CD8-positive, alpha-beta memory T cell (primary cell): ENCODE results near the gene C4orf51. TPM values are rescaled to one million over a fixed set of nuclear protein-coding genes. Genes with fewer than 3 reads are reported as not detected.

ENCODE experiments used
- CTCF ChIA-PET: fragments of 350-600 bp; sonication (Branson Sonifier 250); formaldehyde crosslinking; loops from one replicate; lab custom pipeline; 2021; ENCODE audit warnings: antibody characterized with exemption; lab: Charles Lee
- POLR2A ChIA-PET: fragments of 350-600 bp; sonication (Branson Sonifier 250); formaldehyde crosslinking; loops from one replicate; lab custom pipeline; 2021; ENCODE audit warnings: antibody characterized with exemption; lab: Charles Lee
- DNase-seq, 5 donors: peaks; one replicate each; pipeline versions ENCODE4 v3.0.0 to v3.0.0-alpha.2; 2020 to 2022; ENCODE audit warnings: mixed read lengths in 1 of 5
- H3K27ac ChIP-seq: one replicate; pipeline ENCODE4 v1.7.0; 2013; ENCODE audit warnings: low read depth, mild to moderate bottlenecking, low read length, moderate library complexity
- H3K27me3 ChIP-seq: 2 replicates; pipeline ENCODE4 v1.7.0; 2013; ENCODE audit warnings: low read length, mild to moderate bottlenecking; ENCODE audit not compliant: insufficient read depth, poor library complexity, severe bottlenecking
- H3K36me3 ChIP-seq: 2 replicates; pipeline ENCODE4 v1.7.0; 2013; ENCODE audit warnings: mild to moderate bottlenecking, low read length, moderate library complexity; ENCODE audit not compliant: insufficient read depth
- H3K4me1 ChIP-seq: 2 replicates; pipeline ENCODE4 v1.7.0; 2013; ENCODE audit warnings: mild to moderate bottlenecking, low read length, moderate library complexity; ENCODE audit not compliant: insufficient read depth
- H3K4me3 ChIP-seq: 2 replicates; pipeline ENCODE4 v1.7.0; 2013; ENCODE audit warnings: mild to moderate bottlenecking, low read length
- H3K9me3 ChIP-seq: 2 replicates; pipeline ENCODE4 v1.7.0; 2013; ENCODE audit warnings: mild to moderate bottlenecking, low read length
- H3K27ac Mint-ChIP-seq, 8 donors: one replicate each; pipeline ENCODE4 v1.8.0; 2020 to 2021; ENCODE audit warnings: mixed read lengths in 8 of 8, mild to moderate bottlenecking in 6 of 8, inconsistent platforms in 3 of 8, moderate library complexity in 3 of 8
- H3K27me3 Mint-ChIP-seq, 2 donors: one replicate each; pipeline ENCODE4 v1.8.0; 2020 to 2021; ENCODE audit warnings: mixed read lengths in 2 of 2, mild to moderate bottlenecking in 1 of 2, moderate library complexity in 1 of 2
- H3K36me3 Mint-ChIP-seq, 3 donors: one replicate each; pipeline ENCODE4 v1.8.0; 2020 to 2021; ENCODE audit warnings: mixed read lengths in 3 of 3, inconsistent platforms in 1 of 3, mild to moderate bottlenecking in 1 of 3
- H3K4me1 Mint-ChIP-seq, 3 donors: one replicate each; pipeline ENCODE4 v1.8.0; 2020 to 2021; ENCODE audit warnings: mixed read lengths in 3 of 3, inconsistent platforms in 1 of 3, mild to moderate bottlenecking in 1 of 3
- H3K4me3 Mint-ChIP-seq, 7 donors: one replicate each; pipeline ENCODE4 v1.8.0; 2020 to 2021; ENCODE audit warnings: mixed read lengths in 7 of 7, mild to moderate bottlenecking in 6 of 7, moderate library complexity in 4 of 7, inconsistent platforms in 2 of 7
- H3K9me3 Mint-ChIP-seq, 5 donors: one replicate each; pipeline ENCODE4 v1.8.0; 2020 to 2022; ENCODE audit warnings: mixed read lengths in 5 of 5, mild to moderate bottlenecking in 3 of 5, moderate library complexity in 2 of 5, inconsistent platforms in 1 of 5
- polyA plus RNA-seq: library from polyadenylated mRNA; unstranded; fragments of 300-500 nt; fragmentation: Illumina TruSeq; gene quantifications from one replicate; pipeline ENCODE4 v1.2.3, GENCODE V29; 2021
- total RNA-seq, 2 experiments: library from RNA; stranded (reverse); gene quantifications; one replicate each; pipeline ENCODE4 v1.2.3, GENCODE V29; 2021

Gene C4orf51
- total and polyA plus RNA-seq, 3 experiments from 2014 or later, result not detected

- H3K36me3 ChIP-seq, result no peaks in the 10 kb centered on the region
- H3K4me1 ChIP-seq, result no peaks in the 10 kb centered on the region
- no peak overlapping the region for H3K27ac ChIP-seq
- Mint-ChIP-seq H3K27ac (no peak overlapping the region), H3K4me1 (no peaks in the 10 kb centered on the region), H3K4me3 (no peak overlapping the region), H3K27me3 (peaks cover 5% of the 10 kb centered on the region in 2 donors), H3K36me3 (peaks cover 0 to 9% (median 0%) of the 10 kb centered on the region in 3 donors), H3K9me3 (peaks cover 12 to 28% (median 20%) of the 10 kb centered on the region in 5 donors)
- ChIA-PET CTCF (no interaction called here), POLR2A (no interaction called here)
- H3K4me3 ChIP-seq, result no peak overlapping the region
- DNase-seq, result no peak
- no peaks in the 10 kb centered on the region for H3K9me3 ChIP-seq
- no peaks in the 10 kb centered on the region for H3K27me3 ChIP-seq
Measured at GRCh38 chr4:145709843-145710242, 29.9 kb downstream of the C4orf51 start.

DNA sequence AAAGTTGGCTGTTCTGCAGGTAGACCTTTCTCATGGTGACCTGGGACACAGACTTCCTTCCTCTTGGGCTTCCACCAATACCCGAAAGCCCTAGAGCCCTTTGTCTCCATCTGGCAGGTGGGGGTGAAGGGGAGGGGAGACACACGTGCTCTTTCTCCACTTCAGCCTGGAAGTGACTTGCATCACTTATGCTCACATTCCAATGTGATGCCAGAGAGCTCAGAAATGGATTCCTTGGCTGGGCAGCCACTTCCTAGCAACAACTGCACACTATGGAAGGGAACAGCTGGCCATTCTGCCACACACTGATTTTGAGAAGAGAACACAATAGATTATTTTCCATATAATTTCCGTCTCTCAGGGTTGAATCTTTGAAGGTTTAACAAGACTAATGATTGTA, 36.3 kb downstream of the C4orf51 start:
- Histone ChIP-seq H3K4me1 (no peaks in the 10 kb centered on the region), H3K27me3 (no peaks in the 10 kb centered on the region), H3K9me3 (no peaks in the 10 kb centered on the region), H3K36me3 (no peaks in the 10 kb centered on the region), H3K27ac (no peak overlapping the region), H3K4me3 (no peak overlapping the region)
- CTCF ChIA-PET, result no interaction called here
- Mint-ChIP-seq H3K4me3 (no peak overlapping the region), H3K9me3 (peaks cover 6 to 12% (median 12%) of the 10 kb centered on the region in 5 donors), H3K4me1 (peaks cover 12% of the 10 kb centered on the region in 3 donors), H3K27ac (peak overlapping the region in 1 of 8 donors; percentile 27), H3K36me3 (peaks cover 0 to 2% (median 0%) of the 10 kb centered on the region in 3 donors), H3K27me3 (peaks cover 14 to 39% of the 10 kb centered on the region in 2 donors)
- DNase-seq, result no peak
- POLR2A ChIA-PET, result no interaction called here

DNA sequence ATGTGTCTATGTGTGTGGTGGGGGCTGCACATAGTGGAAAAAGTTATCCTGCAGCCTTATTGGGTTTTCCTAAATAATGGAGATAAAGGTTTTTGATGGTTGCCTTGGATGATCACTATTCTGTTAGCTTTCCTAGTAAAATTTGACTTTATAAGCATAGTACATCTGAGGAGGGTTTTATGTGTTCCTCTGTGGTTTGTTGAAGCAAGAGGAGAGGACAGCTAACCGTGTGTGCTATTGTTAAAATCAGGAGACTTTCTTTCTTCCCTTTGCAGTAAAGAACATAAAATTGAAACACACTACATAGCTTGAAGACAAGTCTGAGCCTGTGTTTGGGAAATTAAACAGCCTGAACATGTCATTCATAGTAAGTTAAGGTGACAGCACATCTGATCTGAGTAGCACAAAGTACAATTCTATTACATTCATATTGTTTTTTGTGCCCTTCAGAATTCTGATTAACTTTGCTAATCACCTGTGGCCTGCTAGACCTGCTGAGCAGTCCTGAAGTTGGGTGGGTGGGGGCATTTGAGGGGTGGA, 36.8 kb downstream of the C4orf51 start:
- H3K4me3 ChIP-seq, result no peak overlapping the region
- peaks cover 0 to 2% (median 0%) of the 10 kb centered on the region in 3 donors for H3K36me3 Mint-ChIP-seq
- DNase-seq, result no peak
- peaks cover 12% of the 10 kb centered on the region in 3 donors for H3K4me1 Mint-ChIP-seq
- ChIA-PET CTCF (no interaction called here), POLR2A (no interaction called here)
- no peaks in the 10 kb centered on the region for H3K4me1 ChIP-seq
- no peaks in the 10 kb centered on the region for H3K9me3 ChIP-seq
- no peaks in the 10 kb centered on the region for H3K36me3 ChIP-seq
- H3K27me3 ChIP-seq, result no peaks in the 10 kb centered on the region
- H3K9me3 Mint-ChIP-seq, result peaks cover 4 to 8% (median 7%) of the 10 kb centered on the region in 5 donors
- H3K4me3 Mint-ChIP-seq, result no peak overlapping the region
- H3K27ac Mint-ChIP-seq, result no peak overlapping the region
- H3K27ac ChIP-seq, result no peak overlapping the region
- peaks cover 14 to 43% of the 10 kb centered on the region in 2 donors for H3K27me3 Mint-ChIP-seq

DNA sequence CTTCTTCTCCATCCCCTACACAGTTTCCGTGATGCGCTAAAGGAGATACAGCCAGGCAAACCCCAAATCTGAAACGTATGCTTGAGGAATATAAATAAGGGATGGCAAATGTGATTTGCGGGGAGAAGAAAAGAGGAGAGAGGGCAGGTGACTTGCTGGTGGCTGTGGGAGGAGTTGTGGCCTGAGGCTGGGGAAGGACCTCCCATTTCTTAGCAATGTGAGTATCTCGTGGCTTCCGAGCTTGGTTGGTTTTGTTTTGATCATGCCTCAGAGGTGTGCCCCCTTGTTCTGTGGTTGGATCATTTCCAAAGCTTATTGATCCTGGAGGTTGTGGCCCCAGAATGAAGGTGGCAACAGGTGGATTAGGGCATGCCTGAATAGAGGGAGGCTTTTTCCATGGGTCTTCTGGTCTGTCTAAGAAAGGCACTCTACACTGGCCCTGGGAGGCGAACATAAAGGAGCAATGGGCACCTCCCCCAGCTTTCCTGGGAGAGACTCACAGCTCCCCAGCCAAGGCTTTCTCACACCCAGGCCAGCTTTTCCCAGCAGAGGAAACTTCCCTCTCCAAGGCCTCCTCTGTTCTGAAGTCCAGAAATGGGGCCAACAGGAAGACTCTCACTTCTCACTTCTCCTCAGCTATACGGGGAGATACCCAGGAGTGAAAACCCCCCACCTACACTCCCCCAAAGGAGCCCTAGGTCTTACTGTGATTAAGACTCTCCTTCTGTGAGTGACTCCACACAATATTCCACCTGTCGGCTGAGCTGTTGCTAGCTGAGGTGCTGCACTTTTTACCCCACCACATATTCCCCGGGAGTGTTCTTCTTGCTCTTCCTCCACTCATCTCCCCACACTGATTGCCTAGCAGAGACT, 40.0 kb downstream of the C4orf51 start:
- ChIA-PET CTCF (no interaction called here), POLR2A (no interaction called here)
- peak in 2 of 5 donors; percentile 3 for DNase-seq
- Mint-ChIP-seq H3K36me3 (peaks cover 0 to 2% (median 0%) of the 10 kb centered on the region in 3 donors), H3K27ac (peak overlapping the region in 3 of 8 donors; percentile 8 to 54 (median 11)), H3K27me3 (peaks cover 18 to 43% of the 10 kb centered on the region in 2 donors), H3K9me3 (no peaks in the 10 kb centered on the region), H3K4me1 (peaks cover 12% of the 10 kb centered on the region in 3 donors), H3K4me3 (peak overlapping the region in 5 of 7 donors; percentile 15 to 68 (median 54))
- Histone ChIP-seq H3K36me3 (no peaks in the 10 kb centered on the region), H3K4me3 (no peak overlapping the region), H3K9me3 (no peaks in the 10 kb centered on the region), H3K27ac (no peak overlapping the region), H3K4me1 (no peaks in the 10 kb centered on the region), H3K27me3 (no peaks in the 10 kb centered on the region)

- no peaks in the 10 kb centered on the region for H3K36me3 ChIP-seq
- Mint-ChIP-seq H3K4me1 (peaks cover 12% of the 10 kb centered on the region in 3 donors), H3K27me3 (peaks cover 18 to 37% of the 10 kb centered on the region in 2 donors), H3K36me3 (peaks cover 0 to 2% (median 0%) of the 10 kb centered on the region in 3 donors), H3K9me3 (no peaks in the 10 kb centered on the region), H3K4me3 (no peak overlapping the region), H3K27ac (no peak overlapping the region)
- POLR2A ChIA-PET, result no interaction called here
- no peaks in the 10 kb centered on the region for H3K4me1 ChIP-seq
- no peak for DNase-seq
- no peaks in the 10 kb centered on the region for H3K9me3 ChIP-seq
- H3K27me3 ChIP-seq, result no peaks in the 10 kb centered on the region
- H3K4me3 ChIP-seq, result no peak overlapping the region
- CTCF ChIA-PET, result no interaction called here
- H3K27ac ChIP-seq, result no peak overlapping the region
Measured at GRCh38 chr4:145720656-145721055, 40.7 kb downstream of the C4orf51 start.

- Mint-ChIP-seq H3K9me3 (no peaks in the 10 kb centered on the region), H3K36me3 (peaks cover 0 to 2% (median 0%) of the 10 kb centered on the region in 3 donors), H3K4me3 (no peak overlapping the region), H3K27me3 (peaks cover 16 to 26% of the 10 kb centered on the region in 2 donors), H3K27ac (no peak overlapping the region), H3K4me1 (peaks cover 12% of the 10 kb centered on the region in 3 donors)
- Histone ChIP-seq H3K9me3 (no peaks in the 10 kb centered on the region), H3K27me3 (no peaks in the 10 kb centered on the region), H3K27ac (no peak overlapping the region), H3K4me3 (no peak overlapping the region), H3K36me3 (no peaks in the 10 kb centered on the region), H3K4me1 (no peaks in the 10 kb centered on the region)
- ChIA-PET CTCF (no interaction called here), POLR2A (no interaction called here)
- DNase-seq, result no peak
Measured at GRCh38 chr4:145722561-145722960, 42.6 kb downstream of the C4orf51 start.

GRCh38 chr4:145723336-145723735, 43.4 kb downstream of the C4orf51 start:
- Mint-ChIP-seq H3K4me1 (peaks cover 12% of the 10 kb centered on the region in 3 donors), H3K9me3 (no peaks in the 10 kb centered on the region), H3K4me3 (no peak overlapping the region), H3K36me3 (peaks cover 0 to 2% (median 0%) of the 10 kb centered on the region in 3 donors), H3K27ac (no peak overlapping the region), H3K27me3 (peaks cover 15 to 23% of the 10 kb centered on the region in 2 donors)
- Histone ChIP-seq H3K27me3 (no peaks in the 10 kb centered on the region), H3K27ac (no peak overlapping the region), H3K36me3 (no peaks in the 10 kb centered on the region), H3K9me3 (no peaks in the 10 kb centered on the region), H3K4me1 (no peaks in the 10 kb centered on the region), H3K4me3 (no peak overlapping the region)
- ChIA-PET POLR2A (no interaction called here), CTCF (no interaction called here)
- no peak for DNase-seq

- no peaks in the 10 kb centered on the region for H3K9me3 Mint-ChIP-seq
- no peak overlapping the region for H3K4me3 Mint-ChIP-seq
- Histone ChIP-seq H3K27me3 (peaks cover 4% of the 10 kb centered on the region), H3K27ac (no peak overlapping the region), H3K4me3 (no peak overlapping the region), H3K4me1 (peaks cover 5% of the 10 kb centered on the region), H3K36me3 (no peaks in the 10 kb centered on the region), H3K9me3 (no peaks in the 10 kb centered on the region)
- ChIA-PET CTCF (no interaction called here), POLR2A (no interaction called here)
- peaks cover 12 to 23% (median 16%) of the 10 kb centered on the region in 3 donors for H3K4me1 Mint-ChIP-seq
- no peak overlapping the region for H3K27ac Mint-ChIP-seq
- DNase-seq, result no peak
- H3K27me3 Mint-ChIP-seq, result peaks cover 10 to 11% of the 10 kb centered on the region in 2 donors
- H3K36me3 Mint-ChIP-seq, result no peaks in the 10 kb centered on the region
Measured at GRCh38 chr4:145730026-145730425, 50.1 kb downstream of the C4orf51 start.
